Measurements from ENCODE around the gene SNRNP70. TPM values are rescaled to one million over a fixed set of nuclear protein-coding genes. Genes with fewer than 3 reads are reported as not detected.

Gene SNRNP70
- total and polyA plus RNA-seq, 2 of the 13 experiments (the other 11 are each of a cell fraction or from before 2014, with no cell fraction given), result 150 to 210 TPM

GRCh38 chr19:49157445-49158224 is 72.4 kb downstream of the SNRNP70 start, which contains the start of gene TRPM4 (continued):
- TF ChIP-seq NRL (CRISPR knock-in tag; IDR thresholded peaks at IDR 0.05; ENCODE audit: borderline replicate concordance), result 0 out of 2 replicates have a peak, but pooled peaks have one; percentile 26
- TF ChIP-seq ZBTB38 (CRISPR knock-in tag; IDR thresholded peaks at IDR 0.05), result no peak
- no peak for TF ChIP-seq ZFP1 (CRISPR knock-in tag; IDR thresholded peaks at IDR 0.05)
- no peak for TF ChIP-seq ZNF407 (CRISPR knock-in tag; IDR thresholded peaks at IDR 0.05; ENCODE audit: not compliant biosample characterization)
- no peak for TF ChIP-seq ZNF577 (CRISPR knock-in tag; IDR thresholded peaks at IDR 0.05; ENCODE audit: borderline replicate concordance, low read depth)
- no peak for TF ChIP-seq FOSL1 (CRISPR knock-in tag; IDR thresholded peaks at IDR 0.05; ENCODE audit: borderline replicate concordance)
- no peak for TF ChIP-seq MZF1 (CRISPR knock-in tag; IDR thresholded peaks at IDR 0.05; ENCODE audit: borderline replicate concordance)
- no peak for TF ChIP-seq TOE1 (CRISPR knock-in tag; IDR thresholded peaks at IDR 0.05)
- TF ChIP-seq NFE2L1 (CRISPR knock-in tag; IDR thresholded peaks at IDR 0.05; ENCODE audit: borderline replicate concordance), result no peak
- TF ChIP-seq ZBTB4 (CRISPR knock-in tag; IDR thresholded peaks at IDR 0.05; ENCODE audit: borderline replicate concordance), result no peak
- TF ChIP-seq TP53 (CRISPR knock-in tag; conservative IDR thresholded peaks at IDR 0.05), result no peak
- TF ChIP-seq ZNF557 (CRISPR knock-in tag; IDR thresholded peaks at IDR 0.05), result no peak
- TF ChIP-seq RBAK (CRISPR knock-in tag; IDR thresholded peaks at IDR 0.05), result no peak
- no peak for TF ChIP-seq HOXD1 (CRISPR knock-in tag; IDR thresholded peaks at IDR 0.05)
- TF ChIP-seq ELK4 (CRISPR knock-in tag; IDR thresholded peaks at IDR 0.05; ENCODE audit: borderline replicate concordance), result no peak
